ENCODE data around the gene FER.
"Not testable (repeated sequence)": the region's sequence is repeated elsewhere in the genome, so short reads cannot be mapped to it uniquely, and the experiment has no call there.

The FER gene

GRCh38 chr5:108760512-108760911 lies 12.8 kb downstream of the FER start:
- no peak overlapping the region for H3K27ac ChIP-seq
- no peak for TF ChIP-seq CTCF (IDR thresholded peaks at IDR 0.05)
- H3K4me1 ChIP-seq (ENCODE audit: control insufficient read depth in 1 of 2, insufficient read depth in 1 of 2, low read depth in 1 of 2, low read length in 1 of 2): no peaks in the 10 kb centered on the region
- no peaks in the 10 kb centered on the region for H3K36me3 ChIP-seq
- H3K27me3 ChIP-seq: no peaks in the 10 kb centered on the region
- no peaks in the 10 kb centered on the region for H3K9me3 ChIP-seq
- no peak overlapping the region for H3K4me3 ChIP-seq (ENCODE audit: low read depth in 1 of 2, low read length in 1 of 2)

- Histone ChIP-seq H3K4me1 (ENCODE audit: control insufficient read depth in 1 of 2, insufficient read depth in 1 of 2, low read depth in 1 of 2, low read length in 1 of 2) (no peaks in the 10 kb centered on the region), H3K27ac (no peak overlapping the region), H3K36me3 (no peaks in the 10 kb centered on the region), H3K4me3 (ENCODE audit: low read depth in 1 of 2, low read length in 1 of 2) (no peak overlapping the region), H3K27me3 (no peaks in the 10 kb centered on the region), H3K9me3 (no peaks in the 10 kb centered on the region)
- TF ChIP-seq CTCF (IDR thresholded peaks at IDR 0.05): no peak
Observed at GRCh38 chr5:108762660-108763059, 15.0 kb downstream of the FER start.

GRCh38 chr5:108763222-108763916 lies 15.7 kb downstream of the FER start:
- H3K27ac ChIP-seq: no peak overlapping the region
- no peak overlapping the region for H3K4me3 ChIP-seq (ENCODE audit: low read depth in 1 of 2, low read length in 1 of 2)
- no peaks in the 10 kb centered on the region for H3K4me1 ChIP-seq (ENCODE audit: control insufficient read depth in 1 of 2, insufficient read depth in 1 of 2, low read depth in 1 of 2, low read length in 1 of 2)
- TF ChIP-seq CTCF (IDR thresholded peaks at IDR 0.05): no peak
- no peaks in the 10 kb centered on the region for H3K36me3 ChIP-seq
- no peaks in the 10 kb centered on the region for H3K9me3 ChIP-seq
- H3K27me3 ChIP-seq: no peaks in the 10 kb centered on the region

- no peak overlapping the region for H3K27ac ChIP-seq
- H3K36me3 ChIP-seq: no peaks in the 10 kb centered on the region
- H3K27me3 ChIP-seq: no peaks in the 10 kb centered on the region
- no peaks in the 10 kb centered on the region for H3K4me1 ChIP-seq (ENCODE audit: control insufficient read depth in 1 of 2, insufficient read depth in 1 of 2, low read depth in 1 of 2, low read length in 1 of 2)
- no peaks in the 10 kb centered on the region for H3K9me3 ChIP-seq
- no peak overlapping the region for H3K4me3 ChIP-seq (ENCODE audit: low read depth in 1 of 2, low read length in 1 of 2)
- no peak for TF ChIP-seq CTCF (IDR thresholded peaks at IDR 0.05)
Observed at GRCh38 chr5:108765647-108766046, 17.9 kb downstream of the FER start.

- not testable (repeated sequence) for H3K4me1 ChIP-seq (ENCODE audit: control insufficient read depth in 1 of 2, insufficient read depth in 1 of 2, low read depth in 1 of 2, low read length in 1 of 2); H3K4me3 ChIP-seq (ENCODE audit: low read depth in 1 of 2, low read length in 1 of 2); H3K9me3 ChIP-seq; H3K27me3 ChIP-seq; H3K36me3 ChIP-seq; H3K27ac ChIP-seq
Observed at GRCh38 chr5:108766916-108767315, 19.2 kb downstream of the FER start.

GRCh38 chr5:108769352-108769751 lies 21.7 kb downstream of the FER start:
- Histone ChIP-seq H3K27me3 (no peaks in the 10 kb centered on the region), H3K27ac (no peak overlapping the region), H3K9me3 (no peaks in the 10 kb centered on the region), H3K4me3 (ENCODE audit: low read depth in 1 of 2, low read length in 1 of 2) (no peak overlapping the region), H3K4me1 (ENCODE audit: control insufficient read depth in 1 of 2, insufficient read depth in 1 of 2, low read depth in 1 of 2, low read length in 1 of 2) (no peaks in the 10 kb centered on the region), H3K36me3 (no peaks in the 10 kb centered on the region)
- no peak for TF ChIP-seq CTCF (IDR thresholded peaks at IDR 0.05)
